ENCODE data around the gene TBX2.

The TBX2 gene

DNA sequence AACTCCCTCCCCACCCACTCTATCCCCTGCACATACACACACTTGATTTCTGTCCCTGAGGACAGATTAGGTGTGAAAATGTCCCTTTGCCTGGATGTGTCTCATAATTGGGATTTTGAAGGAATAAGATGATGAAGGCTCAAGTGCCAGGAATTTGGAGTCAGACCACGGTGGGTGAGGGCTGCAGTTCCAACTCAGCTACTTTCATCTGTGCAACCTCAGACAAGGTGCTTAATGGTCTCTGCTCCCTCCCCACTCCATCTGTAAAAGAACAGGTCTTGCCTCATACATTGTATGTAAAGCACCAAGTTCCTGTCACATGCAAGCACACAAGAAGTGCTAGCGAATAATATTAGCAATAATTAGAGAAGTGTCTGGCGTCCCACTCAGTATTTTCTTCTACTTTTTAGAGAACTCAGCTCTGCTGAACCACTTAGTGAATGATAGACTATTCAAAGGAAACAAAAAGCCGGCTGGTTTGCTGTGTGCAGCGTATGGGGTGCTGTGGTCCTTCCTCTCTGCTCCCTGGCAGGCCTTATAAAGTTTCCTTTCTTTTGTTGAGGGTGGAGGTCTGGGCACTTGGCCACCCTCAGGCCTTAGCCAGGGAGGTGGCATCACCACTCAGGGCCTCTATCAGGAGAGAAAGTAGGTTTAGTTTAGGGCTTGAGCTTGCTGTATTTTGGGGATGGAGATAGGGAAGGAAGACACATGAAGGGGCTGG is 58.9 kb downstream of the TBX2 start:
- H3K4me3 ChIP-seq (ENCODE audit: low read length): no peak overlapping the region
- TF ChIP-seq, protein P1, sequence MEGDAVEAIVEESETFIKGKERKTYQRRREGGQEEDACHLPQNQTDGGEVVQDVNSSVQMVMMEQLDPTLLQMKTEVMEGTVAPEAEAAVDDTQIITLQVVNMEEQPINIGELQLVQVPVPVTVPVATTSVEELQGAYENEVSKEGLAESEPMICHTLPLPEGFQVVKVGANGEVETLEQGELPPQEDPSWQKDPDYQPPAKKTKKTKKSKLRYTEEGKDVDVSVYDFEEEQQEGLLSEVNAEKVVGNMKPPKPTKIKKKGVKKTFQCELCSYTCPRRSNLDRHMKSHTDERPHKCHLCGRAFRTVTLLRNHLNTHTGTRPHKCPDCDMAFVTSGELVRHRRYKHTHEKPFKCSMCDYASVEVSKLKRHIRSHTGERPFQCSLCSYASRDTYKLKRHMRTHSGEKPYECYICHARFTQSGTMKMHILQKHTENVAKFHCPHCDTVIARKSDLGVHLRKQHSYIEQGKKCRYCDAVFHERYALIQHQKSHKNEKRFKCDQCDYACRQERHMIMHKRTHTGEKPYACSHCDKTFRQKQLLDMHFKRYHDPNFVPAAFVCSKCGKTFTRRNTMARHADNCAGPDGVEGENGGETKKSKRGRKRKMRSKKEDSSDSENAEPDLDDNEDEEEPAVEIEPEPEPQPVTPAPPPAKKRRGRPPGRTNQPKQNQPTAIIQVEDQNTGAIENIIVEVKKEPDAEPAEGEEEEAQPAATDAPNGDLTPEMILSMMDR (conservative IDR thresholded peaks at IDR 0.05; ENCODE audit: low read length): no peak
- no peak for DNase-seq (ENCODE audit: low read depth)

Data from AG10803 (cell line).